GM12878 (cell line): Measurements from ENCODE around the gene COL6A3. TPM values are rescaled to one million over a fixed set of nuclear protein-coding genes. Genes with fewer than 3 reads are reported as not detected.

ENCODE experiments used
- ATAC-seq: fragments of 200-7000 bp; cut with Tn5 transposase; 3 replicates; pipeline ENCODE4 v1.9.1; 2020; ENCODE audit warnings: mild to moderate bottlenecking, moderate library complexity
- BruUV-seq: library from RNA; stranded (reverse); fragments of 400-500 nt; replicated peaks from 2 replicates; lab custom pipeline; 2021; lab: Mats Ljungman, UMichigan
- CTCF ChIA-PET: fragments of 300-600 bp; sonication (Branson Sonifier 250); formaldehyde crosslinking; extraction: SDS; loops from one replicate; lab custom pipeline; 2021; ENCODE audit warnings: inconsistent platforms; lab: Yijun Ruan, JAX
- POLR2A ChIA-PET: fragments of 350-600 bp; formaldehyde crosslinking; extraction: SDS; loops from one replicate; lab custom pipeline; 2021; ENCODE audit warnings: inconsistent platforms; lab: Charles Lee
- RAD21 ChIA-PET: fragments of 300-600 bp; sonication (Branson Sonifier 250); formaldehyde crosslinking; loops from one replicate; lab custom pipeline; 2023; ENCODE audit warnings: antibody characterized with exemption; ENCODE audit not compliant: unreplicated experiment; lab: Charles Lee
- SMC1A ChIA-PET: fragments of 300-600 bp; sonication (Branson Sonifier 250); formaldehyde crosslinking; loops from one replicate; lab custom pipeline; 2023; ENCODE audit not compliant: unreplicated experiment, uncharacterized antibody; lab: Charles Lee
- DNase-seq: peaks from one replicate; pipeline ENCODE4 v3.0.0-alpha.2; 2011; ENCODE audit warnings: low read depth, low spot score
- FAIRE-seq: peaks from 3 replicates; lab custom pipeline; 2011; peaks lifted over from hg19 to GRCh38; lab: Jason Lieb, UNC
- H2AFZ ChIP-seq: 2 replicates; pipeline ENCODE4 v1.6.0; 2011; ENCODE audit warnings: low read depth, low read length, control low read depth; ENCODE audit not compliant: control insufficient read depth
- H3K27ac ChIP-seq: 2 replicates; pipeline ENCODE4 v1.5.1; 2011; ENCODE audit warnings: control low read depth; ENCODE audit not compliant: control insufficient read depth, insufficient read depth
- H3K27me3 ChIP-seq, 2 experiments: replicated peaks in 1 of 2; 2 replicates each; pipeline versions ENCODE4 v1.6.0 to v1.6.1; 2011; ENCODE audit warnings: low read length in 1 of 2; ENCODE audit not compliant: control insufficient read depth in 2 of 2, insufficient read depth in 2 of 2
- H3K36me3 ChIP-seq, 2 experiments: 2 replicates each; pipeline ENCODE4 v1.5.1; 2011; ENCODE audit warnings: low read length in 1 of 2; ENCODE audit not compliant: control insufficient read depth in 2 of 2, insufficient read depth in 2 of 2
- H3K4me1 ChIP-seq: 2 replicates; pipeline ENCODE4 v1.6.1; 2011; ENCODE audit warnings: mild to moderate bottlenecking, low read length, moderate library complexity, mixed read lengths; ENCODE audit not compliant: control insufficient read depth, insufficient read depth
- H3K4me2 ChIP-seq: 2 replicates; pipeline ENCODE4 v1.6.0; 2011; ENCODE audit warnings: control low read depth; ENCODE audit not compliant: control insufficient read depth, insufficient read depth
- H3K4me3 ChIP-seq: fragments of 200-600 bp; sonication (generic); 2 replicates; pipeline ENCODE4 v1.5.1; 2016
- H3K79me2 ChIP-seq: 2 replicates; pipeline ENCODE4 v1.6.0; 2011; ENCODE audit warnings: low read length; ENCODE audit not compliant: control insufficient read depth, insufficient read depth
- H3K9ac ChIP-seq: 2 replicates; pipeline ENCODE4 v1.8.0; 2011; ENCODE audit warnings: low read length, control low read depth, mixed read lengths; ENCODE audit not compliant: control insufficient read depth, insufficient read depth
- H3K9me3 ChIP-seq: replicated peaks from 3 replicates; pipeline ENCODE4 v1.5.1; 2011; ENCODE audit warnings: mild to moderate bottlenecking, low read length; ENCODE audit not compliant: control insufficient read depth, insufficient read depth
- H4K20me1 ChIP-seq: 2 replicates; pipeline ENCODE4 v1.6.0; 2011; ENCODE audit not compliant: control insufficient read depth, insufficient read depth
- BCL11A ChIP-seq: IDR thresholded peaks from 2 replicates; pipeline ENCODE4 v1.6.1; 2011; ENCODE audit warnings: low read depth, low read length
- BRCA1 ChIP-seq: IDR thresholded peaks from 2 replicates; pipeline ENCODE4 v1.6.1; 2011; ENCODE audit warnings: low read depth, low read length, improper control_type of control experiment
- EZH2 ChIP-seq: IDR thresholded peaks from 2 replicates; pipeline ENCODE4 v1.6.1; 2012; ENCODE audit warnings: low read depth, mild to moderate bottlenecking, control low read depth, inconsistent platforms, low read length, borderline replicate concordance; ENCODE audit not compliant: control insufficient read depth
- HDGF ChIP-seq: fragments of 450-650 bp; IDR thresholded peaks from 2 replicates; pipeline ENCODE4 v1.6.1; 2016; ENCODE audit warnings: antibody characterized with exemption
- NR2C1 ChIP-seq: fragments of 450-650 bp; IDR thresholded peaks from 2 replicates; pipeline ENCODE4 v1.6.1; 2017; ENCODE audit warnings: antibody characterized with exemption, mild to moderate bottlenecking, moderate library complexity
- RELA ChIP-seq: fragments of 450-650 bp; IDR thresholded peaks from 2 replicates; pipeline ENCODE4 v1.8.0; 2014; ENCODE audit warnings: borderline replicate concordance; ENCODE audit not compliant: partially characterized antibody
- RELB ChIP-seq: fragments of 450-650 bp; IDR thresholded peaks from 2 replicates; pipeline ENCODE4 v1.6.1; 2017; ENCODE audit warnings: low read depth, mild to moderate bottlenecking, moderate library complexity
- RUNX3 ChIP-seq: IDR thresholded peaks from 2 replicates; pipeline ENCODE4 v1.6.1; 2012; ENCODE audit warnings: low read length, inconsistent platforms
- TCF3 ChIP-seq: IDR thresholded peaks from 2 replicates; pipeline ENCODE4 v1.6.1; 2012; ENCODE audit warnings: low read depth, mild to moderate bottlenecking, low read length, borderline replicate concordance; ENCODE audit not compliant: insufficient read depth
- TCF7 ChIP-seq: IDR thresholded peaks from 2 replicates; pipeline ENCODE4 v1.6.1; 2014; ENCODE audit warnings: antibody characterized with exemption, borderline replicate concordance
- YBX1 ChIP-seq: fragments of 450-650 bp; IDR thresholded peaks from 2 replicates; pipeline ENCODE4 v1.6.1; 2016; ENCODE audit warnings: antibody characterized with exemption
- ZBED1 ChIP-seq: IDR thresholded peaks from 2 replicates; pipeline ENCODE4 v1.6.1; 2016; ENCODE audit warnings: borderline replicate concordance
- ZNF384 ChIP-seq: IDR thresholded peaks from 2 replicates; pipeline ENCODE4 v1.6.1; 2012; ENCODE audit warnings: low read depth, mild to moderate bottlenecking, low read length, improper control_type of control experiment, borderline replicate concordance
- WGBS: methylation state at CpG from one replicate; pipeline ENCODE4 v1.1.6; 2016; ENCODE audit warnings: low lambda C conversion rate; ENCODE audit not compliant: insufficient replicate concordance, insufficient coverage; ENCODE audit errors: missing lambda C conversion rate; 5-methylcytosine and 5-hydroxymethylcytosine counted together
- in situ Hi-C: fragments of 300-500 bp; cut with MboI; formaldehyde crosslinking; loops from 9 replicates; pipeline ENCODE4 v1.14.3; 2018; ENCODE audit warnings: mixed read lengths
- intact Hi-C: fragments of 100-400 bp; cut with micrococcal nuclease; formaldehyde crosslinking; loops from one replicate; pipeline ENCODE4 v1.14.2; 2022; ENCODE audit not compliant: unreplicated experiment
- polyA plus RNA-seq, 11 experiments: library from polyadenylated mRNA; depleted of rRNA in 4 of 11; unstranded in 6 of 11; stranded (reverse) in 5 of 11; fragments of >200 nt; fragmentation: Nextera tagmentation in 4 of 11; fragmentation: Illumina TruSeq in 1 of 11; extraction: Ambion mirVana in 4 of 11; extraction: Trizol in 1 of 11; gene quantifications; 1 replicate in 1 of 11; 2 replicates in 10 of 11; pipeline versions ENCODE4 v1.2.1 to v1.2.3, GENCODE V29; 2011 to 2016; ENCODE audit warnings: inconsistent platforms in 2 of 11, missing spikeins in 2 of 11, low read depth in 1 of 11
- total RNA-seq, 4 experiments: library from RNA; depleted of rRNA in 3 of 4; stranded (reverse); fragments of >200 nt in 3 of 4; fragmentation: Illumina TruSeq in 1 of 4; extraction: Trizol in 1 of 4; gene quantifications; 2 replicates each; pipeline versions ENCODE4 v1.2.1 to v1.2.3, GENCODE V29; 2013 to 2021

Gene COL6A3
- total and polyA plus RNA-seq, 10 of the 15 experiments (the other 5 are each of a cell fraction or from before 2014, with no cell fraction given) = 0.01 to 0.51 (median 0.09) TPM; not detected in 4

GRCh38 chr2:237333748-237334147 lies 80.2 kb downstream of the COL6A3 start:
- no peak for ATAC-seq
- SMC1A ChIA-PET = no interaction called here
- intact Hi-C loops = no loop called here

GRCh38 chr2:237330541-237330940 lies 83.4 kb downstream of the COL6A3 start:
- no peaks in the 10 kb centered on the region for H4K20me1 ChIP-seq
- FAIRE-seq (no peak), DNase-seq (no peak), ATAC-seq (no peak)
- no peaks in the 10 kb centered on the region for H3K9me3 ChIP-seq
- TF ChIP-seq TCF3 (no peak), HDGF (no peak), NR2C1 (no peak), BRCA1 (no peak), ZBED1 (no peak), YBX1 (no peak), TCF7 (no peak), EZH2 (no peak), ZNF384 (no peak), BCL11A (no peak), RUNX3 (no peak)
- no peak overlapping the region for H3K9ac ChIP-seq
- no peaks in the 10 kb centered on the region; a peak in 1 of 4 replicates for H3K27me3 ChIP-seq
- no peaks in the 10 kb centered on the region for H3K36me3 ChIP-seq
- POLR2A ChIA-PET = no interaction called here
- no peak overlapping the region for H3K27ac ChIP-seq
- RAD21 ChIA-PET = no interaction called here
- CTCF ChIA-PET = no interaction called here
- BruUV-seq = no TSS peak
- intact Hi-C loops (no loop called here), in situ Hi-C loops (no loop called here)
- no peak overlapping the region for H2AFZ ChIP-seq
- H3K4me1 ChIP-seq = no peaks in the 10 kb centered on the region
- 14% methylated on average over 4 of the region's 4 CpGs for WGBS
- SMC1A ChIA-PET = no interaction called here
- no peaks in the 10 kb centered on the region for H3K79me2 ChIP-seq
- H3K4me3 ChIP-seq = no peak overlapping the region
- no peak overlapping the region for H3K4me2 ChIP-seq

More at GRCh38 chr2:237333748-237334147, 80.2 kb downstream of the COL6A3 start:
- no peaks in the 10 kb centered on the region for H3K4me1 ChIP-seq
- ChIA-PET CTCF (no interaction called here), RAD21 (no interaction called here), POLR2A (no interaction called here)
- no peak overlapping the region for H3K4me3 ChIP-seq
- no peaks in the 10 kb centered on the region for H4K20me1 ChIP-seq
- no peaks in the 10 kb centered on the region; a peak in 1 of 4 replicates for H3K27me3 ChIP-seq
- no peaks in the 10 kb centered on the region for H3K36me3 ChIP-seq
- DNase-seq (no peak), FAIRE-seq (no peak)
- H3K9ac ChIP-seq = no peak overlapping the region
- in situ Hi-C loops = no loop called here
- no peak overlapping the region for H3K27ac ChIP-seq
- H3K9me3 ChIP-seq = no peaks in the 10 kb centered on the region
- 60% methylated on average over 1 of the region's 1 CpG for WGBS
- H2AFZ ChIP-seq = no peak overlapping the region
- TF ChIP-seq RELA = no peak
- no peak for TF ChIP-seq RELB
- BruUV-seq = no TSS peak
- no peaks in the 10 kb centered on the region for H3K79me2 ChIP-seq
- no peak overlapping the region for H3K4me2 ChIP-seq
